ENCODE measurements around the gene PATJ.
A peak's percentile ranks its signal among the peaks of the same experiment; 100 is the strongest.

Gene PATJ

DNA sequence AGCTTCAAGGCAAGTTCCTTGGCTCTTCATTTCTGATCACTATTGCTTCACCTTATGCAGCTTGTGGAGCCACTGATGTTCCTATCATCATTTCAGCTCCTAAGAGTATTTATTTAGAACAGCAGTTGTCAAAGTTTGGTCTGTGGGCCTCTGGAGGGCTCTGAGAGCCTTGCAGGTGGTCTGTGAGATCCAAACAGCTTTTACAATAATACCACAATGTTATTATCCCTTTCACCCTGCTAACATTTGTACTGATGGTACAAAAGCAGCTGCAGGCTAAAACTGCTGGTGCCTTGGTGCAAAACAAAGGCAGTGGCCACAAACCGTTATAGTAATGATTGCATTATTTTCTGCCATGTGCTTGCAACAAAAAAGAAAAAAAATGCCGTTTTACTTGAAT lies 33.8 kb downstream of the PATJ start:
- in situ Hi-C loops (cut with MboI; ENCODE audit: low pct_unique_long_range_greater_than_20kb, low sequenced_read_pairs, unreplicated experiment), result no loop called here
- no peak for DNase-seq (ENCODE audit: low spot score)
- TF ChIP-seq, protein P1, sequence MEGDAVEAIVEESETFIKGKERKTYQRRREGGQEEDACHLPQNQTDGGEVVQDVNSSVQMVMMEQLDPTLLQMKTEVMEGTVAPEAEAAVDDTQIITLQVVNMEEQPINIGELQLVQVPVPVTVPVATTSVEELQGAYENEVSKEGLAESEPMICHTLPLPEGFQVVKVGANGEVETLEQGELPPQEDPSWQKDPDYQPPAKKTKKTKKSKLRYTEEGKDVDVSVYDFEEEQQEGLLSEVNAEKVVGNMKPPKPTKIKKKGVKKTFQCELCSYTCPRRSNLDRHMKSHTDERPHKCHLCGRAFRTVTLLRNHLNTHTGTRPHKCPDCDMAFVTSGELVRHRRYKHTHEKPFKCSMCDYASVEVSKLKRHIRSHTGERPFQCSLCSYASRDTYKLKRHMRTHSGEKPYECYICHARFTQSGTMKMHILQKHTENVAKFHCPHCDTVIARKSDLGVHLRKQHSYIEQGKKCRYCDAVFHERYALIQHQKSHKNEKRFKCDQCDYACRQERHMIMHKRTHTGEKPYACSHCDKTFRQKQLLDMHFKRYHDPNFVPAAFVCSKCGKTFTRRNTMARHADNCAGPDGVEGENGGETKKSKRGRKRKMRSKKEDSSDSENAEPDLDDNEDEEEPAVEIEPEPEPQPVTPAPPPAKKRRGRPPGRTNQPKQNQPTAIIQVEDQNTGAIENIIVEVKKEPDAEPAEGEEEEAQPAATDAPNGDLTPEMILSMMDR (IDR thresholded peaks at IDR 0.05; ENCODE audit: extremely low read depth, insufficient read depth, missing control alignments), result no peak

DNA sequence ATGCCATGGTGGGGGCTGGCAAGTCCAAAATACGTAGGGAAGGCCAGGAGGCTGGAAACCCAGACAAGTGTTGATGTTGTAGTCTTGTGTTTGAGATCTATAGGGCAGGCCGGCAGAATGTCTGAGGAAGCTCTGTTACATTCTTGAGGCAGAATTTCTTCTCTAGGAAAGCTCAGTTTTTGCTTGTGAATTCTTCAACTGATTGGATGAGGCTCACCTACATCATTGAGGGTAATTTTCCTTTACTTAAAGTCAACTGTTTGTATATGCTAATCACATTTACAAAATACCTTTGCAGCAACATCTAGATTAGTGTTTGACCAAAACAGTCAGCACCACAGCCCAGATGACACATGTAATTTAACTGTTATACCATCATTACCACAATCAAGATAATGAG lies 37.0 kb downstream of the PATJ start:
- TF ChIP-seq, protein P1 (IDR thresholded peaks at IDR 0.05; ENCODE audit: extremely low read depth, insufficient read depth, missing control alignments), result no peak
- no peak for DNase-seq (ENCODE audit: low spot score)
- in situ Hi-C loops (cut with MboI; ENCODE audit: low pct_unique_long_range_greater_than_20kb, low sequenced_read_pairs, unreplicated experiment), result no loop called here

DNA sequence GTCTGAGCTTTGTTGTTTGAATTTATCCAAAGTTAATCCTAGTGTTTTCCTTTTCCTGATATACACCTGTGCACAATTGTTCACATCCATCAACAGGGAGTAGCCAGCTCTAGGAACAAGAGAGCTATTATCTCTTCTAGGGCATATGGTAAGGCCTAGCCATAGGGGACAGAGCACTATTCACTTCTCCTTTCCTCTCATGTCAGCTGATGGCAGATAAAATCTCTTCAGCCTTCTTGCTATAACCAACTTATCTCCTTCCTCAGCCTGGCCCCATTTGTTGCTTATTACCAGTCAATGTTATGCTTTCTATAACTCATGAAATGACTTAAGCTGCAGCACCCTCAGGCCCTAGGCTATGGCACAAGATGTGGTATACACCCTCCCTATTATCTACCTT lies 38.9 kb downstream of the PATJ start:
- no peak for DNase-seq (ENCODE audit: low spot score)
- in situ Hi-C loops (cut with MboI; ENCODE audit: low pct_unique_long_range_greater_than_20kb, low sequenced_read_pairs, unreplicated experiment), result no loop called here
- TF ChIP-seq, protein P1 (IDR thresholded peaks at IDR 0.05; ENCODE audit: extremely low read depth, insufficient read depth, missing control alignments), result no peak

DNA sequence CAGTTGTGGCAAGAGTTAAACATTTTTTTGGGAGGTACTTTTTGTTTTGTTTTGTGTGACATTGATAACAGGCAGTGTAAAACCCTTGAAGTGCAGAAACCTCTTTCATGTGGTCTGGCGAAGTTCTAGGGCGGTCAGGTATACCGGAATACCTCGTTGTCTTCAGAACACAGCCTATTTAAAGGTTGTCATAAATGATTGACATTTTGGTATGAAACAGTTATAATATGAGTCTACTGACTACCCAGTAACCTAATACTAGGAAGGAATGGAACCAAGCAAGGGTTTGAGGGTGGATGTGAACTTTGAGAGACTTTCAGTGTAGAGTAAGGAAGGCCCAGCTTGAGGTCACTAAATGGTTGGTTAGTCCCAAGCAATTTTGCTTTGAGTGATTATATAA lies 40.5 kb downstream of the PATJ start:
- in situ Hi-C loops (cut with MboI; ENCODE audit: low pct_unique_long_range_greater_than_20kb, low sequenced_read_pairs, unreplicated experiment), result no loop called here
- TF ChIP-seq, protein P1 (IDR thresholded peaks at IDR 0.05; ENCODE audit: extremely low read depth, insufficient read depth, missing control alignments), result no peak
- DNase-seq (ENCODE audit: low spot score), result peak; percentile 36

DNA sequence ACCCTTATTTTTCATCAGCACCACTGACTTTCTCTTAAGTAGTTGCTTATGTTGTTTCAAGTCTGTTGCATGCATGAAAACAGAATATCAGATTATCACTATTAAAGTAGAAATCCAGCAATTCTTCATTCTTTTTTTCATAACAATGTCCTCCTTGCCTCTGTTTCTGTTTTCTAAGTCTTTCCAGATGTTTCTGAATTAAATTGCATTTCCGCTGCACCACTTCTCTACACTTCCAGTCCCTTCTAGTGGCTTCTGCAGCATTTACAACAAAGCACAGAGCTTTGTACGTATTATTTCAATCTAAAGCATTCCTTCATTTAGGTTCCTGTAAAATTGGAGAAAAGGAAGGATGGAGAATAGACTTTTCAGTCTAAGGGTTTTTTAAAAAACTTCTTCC lies 42.4 kb downstream of the PATJ start:
- DNase-seq (ENCODE audit: low spot score), result no peak
- in situ Hi-C loops (cut with MboI; ENCODE audit: low pct_unique_long_range_greater_than_20kb, low sequenced_read_pairs, unreplicated experiment), result no loop called here
- TF ChIP-seq, protein P1 (IDR thresholded peaks at IDR 0.05; ENCODE audit: extremely low read depth, insufficient read depth, missing control alignments), result no peak

DNA sequence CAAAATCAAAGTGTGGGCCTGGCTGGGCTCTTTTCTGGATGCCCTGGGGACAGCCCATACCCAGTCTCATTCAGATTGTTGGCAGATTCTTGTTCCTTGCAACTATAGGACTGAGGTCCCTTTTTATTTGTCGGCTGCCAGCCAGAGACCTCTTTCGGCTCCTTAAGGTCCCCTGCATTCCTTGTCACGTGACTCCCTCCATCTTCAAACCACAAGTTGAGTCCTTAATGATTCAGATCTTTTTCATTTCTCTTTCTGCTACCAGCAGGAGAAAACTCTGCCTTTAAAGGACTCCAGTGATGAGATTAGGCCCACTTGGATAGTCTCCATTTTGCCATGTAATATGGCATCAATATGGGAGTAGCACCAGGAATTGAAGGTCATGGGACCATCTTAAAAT lies 48.6 kb downstream of the PATJ start:
- in situ Hi-C loops (cut with MboI; ENCODE audit: low pct_unique_long_range_greater_than_20kb, low sequenced_read_pairs, unreplicated experiment), result no loop called here
- DNase-seq (ENCODE audit: low spot score), result no peak
- TF ChIP-seq, protein P1 (IDR thresholded peaks at IDR 0.05; ENCODE audit: extremely low read depth, insufficient read depth, missing control alignments), result no peak
